AG09309 (cell line): ENCODE results near the gene RHOV.

Experiments used
- DNase-seq: peaks from one replicate; pipeline ENCODE4 v3.0.0-alpha.2; 2010; ENCODE audit warnings: low read depth
- H3K4me3 ChIP-seq: 2 replicates; pipeline ENCODE4 v1.5.1; 2011; ENCODE audit warnings: mild to moderate bottlenecking, low read depth, low read length, moderate library complexity; ENCODE audit not compliant: control insufficient read depth
- TF ChIP-seq, protein P1 (sequence below): IDR thresholded peaks from 2 replicates; pipeline ENCODE4 v1.5.1; 2011; ENCODE audit warnings: mild to moderate bottlenecking, low read depth, low read length, inconsistent platforms; ENCODE audit not compliant: insufficient read depth, control insufficient read depth; ENCODE audit errors: missing control alignments

The RHOV gene

DNA sequence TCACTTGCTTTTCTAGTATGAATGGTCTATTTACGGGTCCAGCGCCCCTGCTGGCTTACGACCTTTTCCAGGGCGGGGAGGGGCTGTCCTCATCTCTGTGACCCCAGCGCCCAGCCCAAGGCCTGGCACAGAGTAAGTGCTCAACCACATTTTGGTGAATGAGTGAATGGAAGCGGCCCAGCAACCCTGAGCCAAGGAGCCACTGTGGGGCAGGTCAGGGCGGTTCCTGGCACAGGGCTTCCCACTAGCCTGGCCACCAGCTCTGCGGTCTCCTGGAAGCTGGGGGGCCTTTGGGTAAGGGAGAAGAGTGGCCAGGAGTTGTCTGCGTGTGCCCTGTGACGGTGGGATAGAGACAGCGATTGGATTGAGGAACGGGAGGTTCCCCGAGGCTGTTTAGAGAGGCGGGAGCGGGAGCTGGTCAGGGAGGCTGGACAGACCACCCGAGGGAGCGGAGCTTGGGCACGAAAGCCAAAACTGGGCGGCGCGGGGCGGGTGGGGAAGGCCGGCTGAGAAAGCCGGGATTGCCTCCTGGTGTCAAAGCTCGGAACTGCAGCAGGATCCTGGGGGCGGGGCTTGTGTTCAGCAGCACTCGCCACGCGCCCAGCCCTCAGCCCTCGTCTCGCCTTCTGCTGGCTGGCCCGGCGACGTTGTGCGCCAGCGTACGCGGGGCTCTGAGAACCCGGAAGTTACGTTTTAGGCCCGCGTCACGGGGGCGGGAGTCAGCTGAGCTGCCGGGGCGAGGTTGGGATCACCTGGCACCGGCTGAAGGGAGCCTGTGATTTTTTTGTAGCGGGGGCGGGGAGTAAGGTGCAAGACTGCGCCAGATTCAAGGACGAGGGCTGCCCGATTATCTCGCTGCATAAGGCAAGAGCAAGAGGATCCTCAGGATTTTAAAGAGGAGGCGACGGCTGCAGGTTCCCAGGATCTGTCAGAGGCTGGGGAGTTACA, 20.0 kb upstream of the RHOV start, which contains the start of gene VPS18:
VPS18 (plus strand) TSS at position 718 of the 948 bp plus-strand sequence. CDS start 319 bp downstream, outside the sequence.
- peak; percentile 80 for DNase-seq
- H3K4me3 ChIP-seq, result peak within 1 kb of the TSS; percentile 58
- TF ChIP-seq, protein P1, sequence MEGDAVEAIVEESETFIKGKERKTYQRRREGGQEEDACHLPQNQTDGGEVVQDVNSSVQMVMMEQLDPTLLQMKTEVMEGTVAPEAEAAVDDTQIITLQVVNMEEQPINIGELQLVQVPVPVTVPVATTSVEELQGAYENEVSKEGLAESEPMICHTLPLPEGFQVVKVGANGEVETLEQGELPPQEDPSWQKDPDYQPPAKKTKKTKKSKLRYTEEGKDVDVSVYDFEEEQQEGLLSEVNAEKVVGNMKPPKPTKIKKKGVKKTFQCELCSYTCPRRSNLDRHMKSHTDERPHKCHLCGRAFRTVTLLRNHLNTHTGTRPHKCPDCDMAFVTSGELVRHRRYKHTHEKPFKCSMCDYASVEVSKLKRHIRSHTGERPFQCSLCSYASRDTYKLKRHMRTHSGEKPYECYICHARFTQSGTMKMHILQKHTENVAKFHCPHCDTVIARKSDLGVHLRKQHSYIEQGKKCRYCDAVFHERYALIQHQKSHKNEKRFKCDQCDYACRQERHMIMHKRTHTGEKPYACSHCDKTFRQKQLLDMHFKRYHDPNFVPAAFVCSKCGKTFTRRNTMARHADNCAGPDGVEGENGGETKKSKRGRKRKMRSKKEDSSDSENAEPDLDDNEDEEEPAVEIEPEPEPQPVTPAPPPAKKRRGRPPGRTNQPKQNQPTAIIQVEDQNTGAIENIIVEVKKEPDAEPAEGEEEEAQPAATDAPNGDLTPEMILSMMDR, result peak; percentile 89

DNA sequence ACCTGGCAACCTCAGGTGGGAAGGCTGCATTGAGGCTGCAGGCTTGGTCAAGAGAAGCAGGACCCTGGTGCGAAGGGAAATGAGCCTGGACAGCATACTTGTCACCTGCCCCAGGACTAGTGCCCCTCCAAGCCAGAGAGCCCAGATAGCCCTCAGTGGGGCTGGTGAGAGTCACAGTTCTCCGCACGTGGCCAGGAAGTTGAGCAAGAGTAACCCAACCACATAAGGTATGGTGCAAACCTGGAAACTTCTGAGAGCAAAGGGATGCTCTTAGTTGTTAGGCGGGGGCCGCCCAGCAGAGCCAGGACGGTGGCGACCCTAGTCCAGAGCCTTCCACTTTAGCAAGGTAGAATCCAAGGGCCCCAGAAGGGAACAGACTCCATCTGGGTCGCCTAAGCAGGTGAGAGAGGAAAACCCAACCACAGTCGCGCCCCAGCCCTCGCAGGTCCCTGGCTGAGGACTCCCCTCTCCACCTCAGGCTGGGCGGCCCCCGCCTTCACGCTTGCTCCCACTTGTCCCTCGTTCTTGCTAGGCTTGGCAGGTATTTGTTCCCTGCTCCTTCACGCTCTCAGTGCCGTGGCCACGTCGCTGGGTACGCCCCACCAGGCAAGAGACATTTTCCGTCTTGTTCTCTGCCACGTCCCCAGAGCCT, 19.1 kb upstream of the RHOV start:
- TF ChIP-seq, protein P1, result no peak
- H3K4me3 ChIP-seq, result no peak overlapping the region
- DNase-seq, result no peak

DNA sequence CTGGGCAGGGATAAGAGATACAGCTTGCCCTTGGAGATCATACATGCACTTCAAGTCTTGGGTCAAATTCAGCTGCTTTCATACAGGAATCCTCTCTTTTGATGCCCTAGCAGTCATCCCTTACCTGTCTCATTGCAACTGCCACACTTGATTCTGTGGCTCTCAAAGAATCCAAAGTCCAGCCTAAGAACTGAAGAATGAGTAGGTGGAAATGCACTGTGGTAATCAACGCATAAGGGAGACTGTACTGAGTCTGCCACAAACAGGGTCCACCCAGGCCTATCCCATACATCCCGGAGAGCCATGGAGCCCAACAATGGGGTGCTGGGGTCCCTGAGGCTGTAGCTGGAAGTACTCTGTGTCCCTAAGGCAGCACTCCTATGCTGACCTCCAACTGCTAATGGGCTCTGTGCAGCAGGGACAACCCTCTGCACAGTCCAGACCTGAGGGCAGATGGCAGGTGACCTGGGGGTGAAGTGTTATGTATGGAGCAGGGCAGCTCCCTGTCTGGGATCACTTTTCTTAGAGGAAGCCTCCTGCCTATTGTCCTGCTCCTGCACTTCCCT, 18.5 kb upstream of the RHOV start:
- no peak overlapping the region for H3K4me3 ChIP-seq
- no peak for DNase-seq
- TF ChIP-seq, protein P1, result no peak

DNA sequence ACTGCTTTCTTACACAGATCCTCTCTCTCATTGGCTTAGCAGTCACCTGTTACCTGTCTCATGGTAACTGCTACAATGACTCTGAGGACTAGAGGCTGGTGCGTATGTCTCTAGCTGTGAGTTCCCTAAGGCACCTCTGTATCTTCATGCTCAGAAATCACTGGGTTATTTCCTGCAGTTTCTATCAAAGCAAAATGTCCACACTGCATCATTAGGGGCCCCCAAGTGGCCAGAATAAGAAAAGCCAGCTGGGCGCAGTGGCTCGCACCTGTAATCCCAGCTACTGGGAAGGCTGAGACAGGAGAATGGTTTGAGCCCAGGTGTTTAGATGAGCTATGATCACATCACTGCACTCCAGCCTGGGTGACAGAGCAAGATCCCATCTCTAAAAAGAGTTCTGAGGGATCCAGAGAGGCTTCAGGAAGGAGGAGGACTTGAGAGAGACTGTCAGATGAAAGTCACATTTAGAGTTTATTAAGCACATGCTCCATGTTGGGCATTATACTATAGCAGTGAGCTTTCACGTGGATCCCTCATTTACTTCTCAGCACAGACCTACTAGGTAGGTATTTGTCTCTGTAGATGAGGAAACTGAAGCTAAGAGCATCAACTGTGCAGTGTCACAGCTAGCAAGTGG, 17.9 kb upstream of the RHOV start:
- DNase-seq, result no peak
- H3K4me3 ChIP-seq, result no peak overlapping the region
- TF ChIP-seq, protein P1, result peak; percentile 83

- TF ChIP-seq, protein P1, result no peak
- H3K4me3 ChIP-seq, result no peak overlapping the region
- no peak for DNase-seq
Observed at GRCh38 chr15:40891138-40891537, 17.1 kb upstream of the RHOV start.

DNA sequence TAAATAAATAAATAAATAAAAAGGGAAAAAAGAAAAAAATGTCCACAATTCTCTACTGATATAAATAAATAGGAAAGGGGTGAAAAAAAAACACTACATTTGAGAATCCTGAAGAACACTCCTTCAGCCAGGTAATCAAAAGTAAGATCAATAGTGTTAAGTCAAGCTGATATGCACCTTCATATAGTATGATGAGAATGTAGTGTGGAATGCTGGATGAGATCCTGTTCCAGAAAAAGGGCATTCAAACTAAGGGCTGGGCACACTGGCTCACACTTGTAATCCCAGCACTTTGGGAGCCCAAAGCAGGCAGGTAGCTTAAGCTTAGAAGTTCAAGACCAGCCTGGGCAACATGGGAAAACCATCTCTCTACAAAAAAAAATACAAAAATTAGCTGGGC, 15.1 kb upstream of the RHOV start:
- no peak for DNase-seq
- H3K4me3 ChIP-seq, result no peak overlapping the region
- TF ChIP-seq, protein P1, result no peak
